Measurements from ENCODE around the gene RCN1.
"Not testable (repeated sequence)": the region's sequence is repeated elsewhere in the genome, so short reads cannot be mapped to it uniquely, and the experiment has no call there.

Gene RCN1

GRCh38 chr11:32113200-32113919, 22.5 kb downstream of the RCN1 start:
- no peak for DNase-seq (ENCODE audit: low read depth)

DNA sequence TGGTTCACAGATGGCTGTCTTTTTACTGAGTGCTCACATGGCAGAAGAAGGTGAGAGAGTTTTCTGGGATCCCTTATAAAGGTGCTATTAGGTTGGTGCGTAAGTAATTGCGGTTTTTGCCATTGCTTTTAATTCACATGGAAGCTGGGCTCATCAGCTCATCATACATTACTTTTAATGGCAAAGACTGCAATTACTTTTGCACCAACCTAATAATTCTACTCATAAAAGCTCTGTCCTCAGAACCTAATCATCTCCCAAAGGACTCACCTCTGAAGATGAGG, 23.0 kb downstream of the RCN1 start:
- DNase-seq (ENCODE audit: low read depth): no peak

DNA sequence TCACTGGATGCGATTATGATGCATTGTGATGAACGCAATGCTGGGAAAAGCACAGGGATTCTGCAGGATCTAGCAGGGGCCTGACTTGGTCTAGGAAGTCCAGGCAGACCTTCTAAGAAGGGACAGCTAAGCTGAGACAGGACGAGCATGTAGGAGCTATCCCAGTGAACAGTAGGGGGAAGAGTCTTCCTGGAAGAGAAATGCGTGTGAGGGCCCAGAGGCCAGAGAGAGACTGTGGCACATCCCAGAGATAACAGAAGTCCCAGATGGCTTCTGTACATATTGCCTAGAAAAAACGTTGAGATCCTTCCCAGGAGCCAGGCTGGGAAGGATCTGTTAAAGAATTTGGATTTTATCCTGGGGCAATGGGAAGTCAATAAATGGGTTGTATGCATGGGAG, 24.6 kb downstream of the RCN1 start:
- no peak for DNase-seq (ENCODE audit: low read depth)

DNA sequence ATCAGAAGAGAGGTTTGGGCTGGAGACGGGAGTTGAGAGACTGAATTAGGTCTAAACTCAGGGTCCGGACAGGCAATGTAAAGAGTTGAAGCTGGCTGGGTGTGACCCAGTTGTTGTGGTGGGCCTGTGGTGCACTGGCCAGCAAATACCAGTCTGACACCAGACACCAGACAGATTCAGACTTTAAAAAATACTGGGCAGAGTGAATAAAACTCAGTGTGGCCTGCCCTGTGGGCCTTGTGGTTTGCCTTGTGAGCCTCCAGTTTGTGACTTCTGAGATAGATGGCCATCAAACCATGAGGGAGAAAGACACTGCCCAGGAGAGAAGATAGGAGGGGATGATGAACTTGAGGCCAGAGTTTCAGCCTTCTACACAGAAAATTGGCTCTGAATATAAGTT, 25.8 kb downstream of the RCN1 start:
- DNase-seq (ENCODE audit: low read depth): no peak

DNA sequence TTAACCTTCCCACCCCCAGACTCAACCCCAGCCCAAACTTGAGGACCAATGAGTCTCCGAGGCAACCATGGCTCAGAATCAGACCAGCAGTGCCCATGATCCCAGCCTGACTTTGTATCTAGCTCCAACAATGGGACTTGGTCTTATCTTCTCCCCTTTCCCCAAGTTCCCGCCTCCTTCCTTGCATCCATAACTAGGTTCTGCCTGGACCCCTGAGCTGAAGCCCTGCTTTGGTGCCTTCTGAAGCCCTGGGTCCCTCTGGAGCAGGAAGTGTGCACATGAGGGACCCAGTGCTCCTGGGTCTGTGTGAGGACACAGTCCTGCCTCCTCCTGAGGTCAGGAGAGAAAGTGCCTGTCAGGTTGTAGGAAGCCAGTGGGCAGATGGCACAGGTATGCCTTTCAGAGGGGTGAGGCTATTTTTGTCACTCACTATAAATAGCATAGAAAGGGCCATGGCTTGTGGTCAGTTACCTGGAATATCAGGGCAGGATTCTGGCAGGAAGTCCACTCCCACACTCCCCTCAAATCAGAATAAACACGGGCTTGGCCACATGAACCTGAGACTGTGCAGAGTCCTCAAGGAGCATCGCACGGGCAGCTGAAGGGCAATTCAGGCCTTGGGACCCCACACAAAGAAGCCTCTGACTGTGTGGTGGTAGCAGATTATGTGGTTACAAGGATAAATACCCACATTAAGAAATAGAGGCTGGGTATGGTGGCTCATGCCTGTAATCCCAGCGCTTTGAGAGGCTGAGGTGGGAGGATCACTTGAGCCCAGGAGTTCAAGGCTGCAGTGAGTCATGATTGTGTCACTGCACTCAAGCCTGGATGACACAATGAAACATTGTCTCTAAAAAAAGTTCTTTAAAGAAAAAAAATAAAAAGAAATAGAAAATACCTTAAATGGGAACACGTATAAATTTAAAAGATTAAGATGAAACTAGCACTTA, 27.4 kb downstream of the RCN1 start:
- DNase-seq (ENCODE audit: low read depth): no peak

- not testable (repeated sequence) for DNase-seq (ENCODE audit: low read depth)
These were observed 28.3 kb downstream of the RCN1 start for GRCh38 chr11:32119139-32119538.

DNA sequence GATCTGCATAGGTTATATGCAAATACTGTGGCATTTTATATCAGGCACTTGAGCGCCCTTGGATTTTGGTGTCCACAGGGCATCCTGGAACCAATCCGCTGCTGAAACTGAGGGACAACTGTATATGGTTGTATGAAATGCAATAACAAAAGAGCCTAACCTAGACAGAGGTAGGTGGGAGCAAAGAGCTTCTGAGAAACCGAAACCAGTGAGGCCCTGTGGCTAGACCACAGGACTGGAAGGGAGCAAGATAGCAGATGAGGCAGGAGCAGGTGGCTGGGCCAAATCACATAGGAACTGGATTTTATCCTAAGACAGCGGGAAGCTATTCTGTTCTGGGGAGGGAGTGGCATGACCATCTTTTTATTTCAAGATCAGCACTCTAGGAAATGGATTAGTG, 30.1 kb downstream of the RCN1 start:
- DNase-seq (ENCODE audit: low read depth): no peak

- DNase-seq (ENCODE audit: low read depth): no peak
These were observed 31.3 kb downstream of the RCN1 start for GRCh38 chr11:32122200-32122599.

DNA sequence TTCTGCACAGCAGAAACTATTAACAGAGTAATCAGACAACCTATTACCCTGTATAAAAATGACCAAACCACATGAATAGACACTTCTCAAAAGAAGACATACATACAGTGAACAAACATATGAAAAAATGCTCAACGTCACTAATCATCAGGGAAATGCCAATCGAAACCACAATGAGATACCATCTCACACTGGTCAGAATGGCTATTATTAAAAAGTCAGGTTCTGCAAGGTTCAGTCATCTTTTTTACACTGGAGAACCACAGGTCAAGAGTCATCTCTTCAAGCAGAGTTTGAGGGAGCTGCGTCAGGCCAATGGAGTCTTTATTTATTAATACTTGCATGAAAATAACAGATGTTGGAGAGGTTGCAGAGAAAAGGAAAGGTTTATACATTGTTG, 40.4 kb downstream of the RCN1 start:
- no peak for DNase-seq (ENCODE audit: low read depth)

DNA sequence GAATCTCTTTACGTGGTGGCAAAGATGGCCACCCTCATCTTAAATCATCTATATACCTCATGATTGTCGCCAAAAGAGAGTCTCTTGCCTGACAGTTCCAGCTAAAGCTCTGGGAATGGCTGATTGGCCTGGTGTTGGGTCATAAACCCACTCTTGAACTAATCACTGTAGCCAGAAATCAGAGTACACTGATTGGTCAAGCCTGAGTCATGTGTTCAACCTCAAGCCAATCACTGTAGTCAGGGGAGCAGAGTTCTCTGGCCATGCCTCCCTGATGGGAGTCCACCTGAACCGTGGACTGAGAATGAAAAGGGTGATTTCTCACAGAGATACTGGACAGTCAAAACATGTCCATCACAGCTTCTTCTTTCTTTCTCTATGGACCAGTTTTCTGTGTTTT, 45.8 kb downstream of the RCN1 start:
- DNase-seq (ENCODE audit: low read depth): no peak

- no peak for DNase-seq (ENCODE audit: low read depth)
These were observed 46.4 kb downstream of the RCN1 start for GRCh38 chr11:32137263-32137662.

- DNase-seq (ENCODE audit: low read depth): no peak
These were observed 47.0 kb downstream of the RCN1 start for GRCh38 chr11:32137869-32138268.

DNA sequence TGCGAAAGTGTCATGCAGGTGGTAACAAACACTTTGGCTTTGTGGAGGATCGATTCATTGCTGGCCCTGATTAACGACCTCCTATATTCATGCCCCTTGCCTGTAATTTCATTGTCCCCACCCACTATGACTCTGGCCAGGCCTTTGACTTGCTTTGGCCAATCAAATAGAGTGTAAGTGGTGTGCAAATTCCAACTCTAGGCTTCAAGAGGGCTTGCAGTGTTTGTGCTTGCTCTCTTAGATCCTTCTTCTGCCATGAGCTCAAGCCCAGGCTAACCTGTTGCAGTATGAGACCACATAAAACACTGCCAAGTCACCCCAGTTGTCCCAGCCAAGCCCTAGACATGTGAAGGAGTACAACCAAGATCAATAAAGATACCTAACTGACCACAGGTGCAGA, 48.0 kb downstream of the RCN1 start:
- DNase-seq (ENCODE audit: low read depth): no peak

GRCh38 chr11:32139896-32140520, 49.1 kb downstream of the RCN1 start:
- no peak for DNase-seq (ENCODE audit: low read depth)

DNA sequence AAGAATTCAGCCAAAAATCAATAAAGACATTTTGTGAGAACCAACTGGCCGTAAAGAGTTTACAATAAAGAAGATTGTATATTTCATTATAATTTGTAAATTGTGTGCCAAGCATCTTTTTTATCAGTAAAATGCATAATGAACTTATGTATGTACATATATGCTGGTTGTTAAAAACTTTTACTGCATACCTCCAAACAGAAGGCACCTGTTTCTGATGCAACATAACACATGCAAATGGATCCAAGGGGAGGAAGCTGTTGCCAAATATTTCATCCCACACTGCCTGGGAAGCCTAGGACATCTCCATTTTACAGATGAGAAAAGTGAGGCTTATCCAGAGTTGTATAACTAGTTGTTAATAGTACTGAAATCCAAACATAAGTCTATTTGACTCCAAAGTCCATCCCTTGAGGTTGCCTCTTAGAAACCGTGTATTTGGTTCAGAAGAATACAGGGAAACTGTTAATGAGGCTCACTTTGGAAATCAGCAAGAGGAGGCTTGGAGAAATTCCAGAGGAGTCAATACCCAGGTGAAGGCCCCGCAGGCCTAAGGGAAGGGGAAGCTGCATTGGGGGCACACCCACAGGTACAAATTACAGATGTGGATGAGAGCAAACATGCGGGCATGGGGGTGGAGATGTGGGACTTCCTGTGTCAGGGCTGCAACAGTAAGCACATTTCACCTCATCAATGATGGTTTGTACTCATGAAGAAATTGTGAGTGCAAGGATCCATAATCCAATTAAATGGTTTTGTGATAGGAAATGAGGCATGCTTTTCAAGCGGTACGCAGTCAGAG, 51.1 kb downstream of the RCN1 start:
- no peak for DNase-seq (ENCODE audit: low read depth)

GRCh38 chr11:32143378-32143777, 52.5 kb downstream of the RCN1 start:
- DNase-seq (ENCODE audit: low read depth): no peak

GRCh38 chr11:32145282-32145681, 54.4 kb downstream of the RCN1 start:
- no peak for DNase-seq (ENCODE audit: low read depth)

DNA sequence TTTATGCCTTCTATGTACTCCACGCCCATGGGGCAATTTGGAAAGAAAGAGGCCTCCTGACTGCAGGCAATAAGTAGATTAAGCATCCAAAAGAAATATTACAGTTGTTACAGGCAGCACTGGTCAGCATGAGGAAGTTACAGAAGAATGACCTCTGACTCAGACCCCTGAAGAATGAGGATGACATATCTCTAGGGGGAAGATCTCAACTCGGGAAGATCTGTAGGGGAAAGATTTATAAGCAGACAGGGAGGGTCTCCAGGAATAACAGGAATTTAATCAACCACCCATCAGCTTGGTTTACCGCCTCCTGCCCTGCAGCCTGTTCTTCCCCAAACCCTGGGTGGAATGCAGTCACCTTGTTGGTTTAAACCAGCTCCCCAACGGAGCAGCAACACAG, 58.0 kb downstream of the RCN1 start:
- no peak for DNase-seq (ENCODE audit: low read depth)

DNA sequence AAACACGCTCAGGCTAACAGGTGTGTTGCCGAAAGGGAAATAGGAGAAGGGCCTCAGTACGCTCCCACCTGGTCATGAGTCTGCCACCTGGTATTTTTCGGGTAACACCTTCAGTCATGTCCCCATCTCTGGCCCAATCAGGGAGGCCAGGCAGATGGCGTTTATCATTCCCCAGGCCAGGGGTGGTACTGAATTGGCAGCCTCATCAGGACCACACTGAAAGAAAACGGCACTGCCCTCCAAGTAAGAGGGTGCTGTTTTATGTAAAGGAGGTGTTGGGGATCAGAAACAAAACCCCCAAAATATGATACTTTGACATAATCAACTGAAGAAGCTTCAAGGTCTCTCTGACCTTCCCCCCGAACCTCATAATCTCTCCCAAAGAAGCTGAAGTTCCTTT, 58.9 kb downstream of the RCN1 start:
- DNase-seq (ENCODE audit: low read depth): no peak

DNA sequence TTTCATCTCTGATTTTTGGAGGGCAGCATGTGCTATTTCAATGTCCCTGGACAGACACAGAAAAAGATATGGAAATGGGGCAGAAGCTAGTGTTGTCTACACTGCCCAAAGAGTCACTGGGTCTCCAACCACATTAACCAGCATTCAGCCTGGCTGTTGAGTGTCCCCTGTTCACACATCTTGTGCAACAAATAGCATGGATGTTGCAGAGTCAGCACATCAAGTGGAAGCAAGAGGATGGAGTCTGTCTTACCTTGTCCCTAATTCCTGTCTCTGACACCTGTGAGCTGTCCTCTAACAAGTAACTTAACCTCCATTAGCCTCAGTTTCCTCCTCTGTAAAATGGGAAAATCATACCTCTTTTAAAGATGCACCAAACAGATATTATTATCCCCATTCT, 60.2 kb downstream of the RCN1 start:
- no peak for DNase-seq (ENCODE audit: low read depth)

DNA sequence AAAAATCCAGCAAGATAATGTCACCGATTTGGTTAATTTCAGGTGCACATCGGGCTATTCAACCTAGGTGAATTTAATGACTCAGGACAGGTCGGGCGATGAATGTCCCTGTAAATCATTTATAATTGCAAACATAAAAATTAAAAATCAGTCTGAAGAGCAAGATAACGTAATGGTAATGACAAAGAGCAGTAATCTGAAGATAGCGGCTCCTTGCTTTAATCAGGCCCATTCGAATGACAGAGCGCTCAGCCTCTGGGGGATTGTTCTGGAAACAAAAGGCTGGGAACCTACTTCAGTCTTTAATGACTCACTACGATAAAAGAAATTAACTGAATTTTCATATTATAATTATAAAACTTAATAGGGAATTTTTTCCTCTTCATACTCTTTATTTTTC, 61.3 kb downstream of the RCN1 start:
- DNase-seq (ENCODE audit: low read depth): no peak

DNA sequence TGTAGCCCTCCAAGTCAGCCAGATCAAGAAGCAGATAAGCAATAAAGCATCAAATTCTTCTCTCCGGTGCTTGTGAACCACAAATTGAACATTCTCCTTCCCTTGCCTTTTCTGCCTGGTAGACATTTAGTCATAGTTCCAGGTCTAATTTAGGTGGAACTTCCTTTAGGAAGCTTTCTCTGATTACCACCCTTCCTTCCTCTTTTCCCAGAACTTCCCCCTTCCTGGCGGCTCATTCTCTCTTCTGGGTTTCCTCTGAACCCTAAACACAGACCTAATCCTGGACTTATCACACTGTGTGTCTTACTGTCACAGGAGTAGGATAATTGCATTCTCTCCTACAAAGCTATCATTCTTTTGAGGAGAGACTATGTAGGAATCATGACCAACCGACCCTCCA, 61.9 kb downstream of the RCN1 start:
- DNase-seq (ENCODE audit: low read depth): no peak
